ENCODE measurements around the gene TAC3.

Gene TAC3

GRCh38 chr12:56993346-56993745 lies 23.0 kb downstream of the TAC3 start:
- no peak for TF ChIP-seq CTCF (conservative IDR thresholded peaks at IDR 0.05)
- H3K27ac ChIP-seq, result no peak overlapping the region

GRCh38 chr12:56991319-56992246 lies 24.7 kb downstream of the TAC3 start:
- H3K27ac ChIP-seq, result peak overlapping the region; percentile 39
- TF ChIP-seq CTCF (conservative IDR thresholded peaks at IDR 0.05), result no peak

- no peak for TF ChIP-seq CTCF (conservative IDR thresholded peaks at IDR 0.05)
- H3K27ac ChIP-seq, result peak overlapping the region; percentile 39
Measured at GRCh38 chr12:56990648-56991318, 25.5 kb downstream of the TAC3 start.

- no peak for TF ChIP-seq CTCF (conservative IDR thresholded peaks at IDR 0.05)
- no peak overlapping the region for H3K27ac ChIP-seq
Measured at GRCh38 chr12:56989861-56990610, 26.3 kb downstream of the TAC3 start.

- no peak for TF ChIP-seq CTCF (conservative IDR thresholded peaks at IDR 0.05)
- peak overlapping the region; percentile 62; the same call in 1 of the 2 replicates for H3K27ac ChIP-seq
Measured at GRCh38 chr12:56988207-56988739, 28.1 kb downstream of the TAC3 start.

- H3K27ac ChIP-seq, result peak overlapping the region; percentile 62; the same call in 1 of the 2 replicates
- TF ChIP-seq CTCF (conservative IDR thresholded peaks at IDR 0.05), result peak; percentile 99
Measured at GRCh38 chr12:56987551-56988053, 28.7 kb downstream of the TAC3 start.

Measured in VCaP (cell line).